IMR-90 (cell line): ENCODE data around the gene DPH3. TPM values are rescaled to one million over a fixed set of nuclear protein-coding genes. Genes with fewer than 3 reads are reported as not detected.

Experiments used
- ATAC-seq: fragments of 200-7000 bp; cut with Tn5 transposase; 2 replicates; pipeline ENCODE4 v1.9.1; 2020; ENCODE audit warnings: low read depth, mild to moderate bottlenecking, moderate library complexity
- BruUV-seq: library from RNA; stranded (reverse); fragments of 400-500 nt; replicated peaks from 2 replicates; lab custom pipeline; 2021; lab: Mats Ljungman, UMichigan
- CTCF ChIA-PET: fragments of 300-600 bp; formaldehyde crosslinking; extraction: SDS; loops from one replicate; lab custom pipeline; 2021; ENCODE audit warnings: antibody characterized with exemption; lab: Yijun Ruan, JAX
- POLR2A ChIA-PET: fragments of 300-600 bp; sonication (Branson Sonifier 250); formaldehyde crosslinking; loops from one replicate; lab custom pipeline; 2022; ENCODE audit warnings: antibody characterized with exemption; ENCODE audit not compliant: unreplicated experiment; lab: Charles Lee
- DNase-seq: peaks from one replicate; pipeline ENCODE4 v3.0.0; 2013
- H2AFZ ChIP-seq: replicated peaks from 2 replicates; pipeline ENCODE3; 2013; ENCODE audit warnings: low read length, mild to moderate bottlenecking; ENCODE audit not compliant: poor library complexity
- H2AK5ac ChIP-seq: 2 replicates; pipeline ENCODE4 v1.6.1; 2013; ENCODE audit warnings: low read depth, low read length, inconsistent platforms
- H2AK9ac ChIP-seq: replicated peaks from 2 replicates; pipeline ENCODE3; 2013; ENCODE audit warnings: mild to moderate bottlenecking, low read depth, low read length, moderate library complexity; ENCODE audit not compliant: poor library complexity
- H2BK120ac ChIP-seq: 2 replicates; pipeline ENCODE4 v1.6.1; 2013; ENCODE audit warnings: low read depth, low read length, inconsistent platforms
- H2BK15ac ChIP-seq: 3 replicates; pipeline ENCODE4 v1.6.1; 2013; ENCODE audit warnings: low read depth, low read length, inconsistent platforms
- H2BK20ac ChIP-seq: 2 replicates; pipeline ENCODE4 v1.6.1; 2013; ENCODE audit warnings: low read depth, mild to moderate bottlenecking, inconsistent platforms, low read length, moderate library complexity
- H2BK5ac ChIP-seq: 2 replicates; pipeline ENCODE4 v1.6.1; 2013; ENCODE audit warnings: mild to moderate bottlenecking, low read depth, low read length, inconsistent platforms; ENCODE audit not compliant: poor library complexity, severe bottlenecking
- H3K14ac ChIP-seq: replicated peaks from 2 replicates; pipeline ENCODE4 v1.6.1; 2013; ENCODE audit warnings: low read depth, low read length, inconsistent platforms
- H3K18ac ChIP-seq: 2 replicates; pipeline ENCODE4 v1.6.1; 2013; ENCODE audit warnings: low read depth, low read length, control low read depth
- H3K23ac ChIP-seq: 2 replicates; pipeline ENCODE4 v1.6.1; 2013; ENCODE audit warnings: low read depth, low read length, inconsistent platforms
- H3K27ac ChIP-seq: 2 replicates; pipeline ENCODE4 v1.5.1; 2013; ENCODE audit warnings: mild to moderate bottlenecking, control low read depth, low read length; ENCODE audit not compliant: insufficient read depth
- H3K27me3 ChIP-seq: 2 replicates; pipeline ENCODE4 v1.6.1; 2013; ENCODE audit warnings: low read length; ENCODE audit not compliant: control insufficient read depth, insufficient read depth
- H3K36me3 ChIP-seq: 2 replicates; pipeline ENCODE4 v1.6.1; 2013; ENCODE audit warnings: low read length, mixed read lengths; ENCODE audit not compliant: control insufficient read depth, insufficient read depth
- H3K4ac ChIP-seq: 2 replicates; pipeline ENCODE4 v1.6.1; 2013; ENCODE audit warnings: low read depth, low read length, inconsistent platforms
- H3K4me1 ChIP-seq: 2 replicates; pipeline ENCODE4 v1.6.1; 2013; ENCODE audit warnings: low read length, mixed read lengths; ENCODE audit not compliant: control insufficient read depth, insufficient read depth
- H3K4me2 ChIP-seq: 2 replicates; pipeline ENCODE4 v1.6.1; 2013; ENCODE audit warnings: low read depth, mild to moderate bottlenecking, control low read depth, low read length, moderate library complexity
- H3K4me3 ChIP-seq: 2 replicates; pipeline ENCODE4 v1.5.1; 2013; ENCODE audit warnings: low read depth, mild to moderate bottlenecking, control low read depth, low read length, moderate library complexity; ENCODE audit not compliant: insufficient read depth
- H3K56ac ChIP-seq: 2 replicates; pipeline ENCODE4 v1.6.1; 2013; ENCODE audit warnings: low read length, inconsistent platforms; ENCODE audit not compliant: insufficient read depth; ENCODE audit errors: extremely low read depth
- H3K79me1 ChIP-seq, 2 experiments: 2 replicates each; pipeline ENCODE4 v1.6.1; 2013; ENCODE audit warnings: low read length in 2 of 2, inconsistent platforms in 1 of 2, low read depth in 1 of 2
- H3K9ac ChIP-seq: 2 replicates; pipeline ENCODE4 v1.6.1; 2013; ENCODE audit warnings: low read depth, low read length, control low read depth
- H3K9me1 ChIP-seq: 2 replicates; pipeline ENCODE4 v1.6.1; 2013; ENCODE audit warnings: low read length, inconsistent platforms; ENCODE audit not compliant: insufficient read depth
- H3K9me3 ChIP-seq: 2 replicates; pipeline ENCODE4 v1.6.1; 2013; ENCODE audit warnings: low read length; ENCODE audit not compliant: control insufficient read depth, insufficient read depth
- H4K20me1 ChIP-seq: 2 replicates; pipeline ENCODE4 v1.6.1; 2013; ENCODE audit warnings: low read length, inconsistent platforms; ENCODE audit not compliant: insufficient read depth
- H4K5ac ChIP-seq: 2 replicates; pipeline ENCODE4 v1.6.1; 2013; ENCODE audit warnings: mild to moderate bottlenecking, low read depth, low read length, control low read depth
- H4K8ac ChIP-seq, 2 experiments: 2 replicates each; pipeline ENCODE4 v1.6.1; 2013; ENCODE audit warnings: low read depth in 2 of 2, low read length in 2 of 2, control low read depth in 1 of 2, inconsistent platforms in 1 of 2
- H4K91ac ChIP-seq: 2 replicates; pipeline ENCODE4 v1.6.1; 2013; ENCODE audit warnings: low read depth, low read length, inconsistent platforms; ENCODE audit not compliant: insufficient read depth
- BHLHE40 ChIP-seq: fragments of 150-350 bp; IDR thresholded peaks from 2 replicates; pipeline ENCODE4 v1.6.1; 2016; ENCODE audit warnings: mild to moderate bottlenecking, low read depth, low read length
- CEBPB ChIP-seq: IDR thresholded peaks from 2 replicates; pipeline ENCODE4 v1.6.1; 2012; ENCODE audit warnings: low read depth, low read length, improper control_type of control experiment
- CHD1 ChIP-seq: IDR thresholded peaks from 2 replicates; pipeline ENCODE4 v1.6.1; 2012; ENCODE audit warnings: low read depth, low read length, improper control_type of control experiment
- ELK1 ChIP-seq: fragments of 150-350 bp; IDR thresholded peaks from 2 replicates; pipeline ENCODE4 v1.6.1; 2016; ENCODE audit warnings: low read depth, mild to moderate bottlenecking, low read length, moderate library complexity, borderline replicate concordance
- FOS ChIP-seq: fragments of 150-350 bp; IDR thresholded peaks from 2 replicates; pipeline ENCODE4 v1.6.1; 2016; ENCODE audit warnings: low read depth, low read length
- MAFK ChIP-seq: IDR thresholded peaks from 2 replicates; pipeline ENCODE4 v1.6.1; 2012; ENCODE audit warnings: low read depth, low read length, improper control_type of control experiment
- MAZ ChIP-seq: IDR thresholded peaks from 2 replicates; pipeline ENCODE4 v1.6.1; 2012; ENCODE audit warnings: low read depth, mild to moderate bottlenecking, low read length, improper control_type of control experiment, moderate library complexity, borderline replicate concordance
- MXI1 ChIP-seq: IDR thresholded peaks from 2 replicates; pipeline ENCODE4 v1.6.1; 2012; ENCODE audit warnings: low read depth, mild to moderate bottlenecking, low read length, moderate library complexity, borderline replicate concordance
- NFE2L2 ChIP-seq: fragments of 150-350 bp; IDR thresholded peaks from 2 replicates; pipeline ENCODE4 v1.6.1; 2016; ENCODE audit warnings: low read depth, mild to moderate bottlenecking, low read length
- POLR2A ChIP-seq: IDR thresholded peaks from 2 replicates; pipeline ENCODE4 v1.6.1; 2012; ENCODE audit warnings: mild to moderate bottlenecking, low read depth, low read length
- RAD21 ChIP-seq: IDR thresholded peaks from 2 replicates; pipeline ENCODE4 v1.6.1; 2012; ENCODE audit warnings: low read length, improper control_type of control experiment
- RCOR1 ChIP-seq: IDR thresholded peaks from 2 replicates; pipeline ENCODE4 v1.6.1; 2012; ENCODE audit warnings: mild to moderate bottlenecking, low read length, improper control_type of control experiment; ENCODE audit not compliant: insufficient replicate concordance
- RFX5 ChIP-seq: IDR thresholded peaks from 2 replicates; pipeline ENCODE4 v1.8.0; 2012; ENCODE audit warnings: low read depth, mild to moderate bottlenecking, low read length, moderate library complexity
- SMC3 ChIP-seq: fragments of 150-350 bp; IDR thresholded peaks from 2 replicates; pipeline ENCODE4 v1.6.1; 2016; ENCODE audit warnings: low read depth, mild to moderate bottlenecking, antibody characterized with exemption, low read length, moderate library complexity
- WGBS, 2 experiments: methylation state at CpG; one replicate each; pipeline versions ENCODE4 v1.1.5 to v1.1.7; 2013; ENCODE audit warnings: missing lambda C conversion rate in 2 of 2; ENCODE audit not compliant: insufficient read length in 1 of 2; ENCODE audit errors: extremely low coverage in 2 of 2; 5-methylcytosine and 5-hydroxymethylcytosine counted together
- dilution Hi-C: fragments of 300-500 bp; cut with HindIII; formaldehyde crosslinking; loops from one replicate; pipeline ENCODE4 v1.14.3; 2018; ENCODE audit warnings: low sequenced_read_pairs; ENCODE audit not compliant: unreplicated experiment
- in situ Hi-C: fragments of 300-500 bp; cut with MboI; formaldehyde crosslinking; loops from 3 replicates; pipeline ENCODE4 v1.14.3; 2019; ENCODE audit warnings: low sequenced_read_pairs, inconsistent platforms, mixed read lengths
- intact Hi-C: fragments of 100-400 bp; cut with micrococcal nuclease; formaldehyde crosslinking; loops from 2 replicates; pipeline ENCODE4 v1.10.0; 2022
- polyA plus RNA-seq, 3 experiments: library from polyadenylated mRNA; depleted of rRNA; stranded (reverse); fragments of >200 nt; gene quantifications; 2 replicates each; pipeline ENCODE4 v1.2.3, GENCODE V29; 2012; ENCODE audit warnings: low replicate concordance in 1 of 3
- total RNA-seq: library from RNA; depleted of rRNA; stranded (reverse); fragments of >200 nt; gene quantifications from 2 replicates; pipeline ENCODE4 v1.2.3, GENCODE V29; 2012
- TF ChIP-seq, protein P1 (sequence below): fragments of 150-350 bp; IDR thresholded peaks from 2 replicates; pipeline ENCODE4 v1.6.1; 2017; ENCODE audit warnings: mild to moderate bottlenecking, antibody characterized with exemption, low read length, low read depth
- TF ChIP-seq, protein P2 (sequence below): conservative IDR thresholded peaks from 2 replicates; pipeline ENCODE4 v1.5.1; 2012; ENCODE audit warnings: mild to moderate bottlenecking, low read depth, low read length, improper control_type of control experiment

Gene DPH3
- total and polyA plus RNA-seq, 2 of the 4 experiments (the other 2 are of a cell fraction), result 12.9 to 32.1 TPM

- BruUV-seq, result no TSS peak
These were observed 14.9 kb downstream of the DPH3 start for GRCh38 chr3:16249886-16250285.

More at GRCh38 chr3:16249886-16250285, 14.9 kb downstream of the DPH3 start:
- H2AK9ac ChIP-seq, result no peak overlapping the region
- no peak for TF ChIP-seq CHD1
- TF ChIP-seq FOS, result no peak
- no peak for TF ChIP-seq POLR2A
- TF ChIP-seq NFE2L2, result no peak
- TF ChIP-seq, protein P1, sequence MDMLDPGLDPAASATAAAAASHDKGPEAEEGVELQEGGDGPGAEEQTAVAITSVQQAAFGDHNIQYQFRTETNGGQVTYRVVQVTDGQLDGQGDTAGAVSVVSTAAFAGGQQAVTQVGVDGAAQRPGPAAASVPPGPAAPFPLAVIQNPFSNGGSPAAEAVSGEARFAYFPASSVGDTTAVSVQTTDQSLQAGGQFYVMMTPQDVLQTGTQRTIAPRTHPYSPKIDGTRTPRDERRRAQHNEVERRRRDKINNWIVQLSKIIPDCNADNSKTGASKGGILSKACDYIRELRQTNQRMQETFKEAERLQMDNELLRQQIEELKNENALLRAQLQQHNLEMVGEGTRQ, result no peak
- no peak for TF ChIP-seq SMC3
- no peak for TF ChIP-seq MAFK
- TF ChIP-seq RAD21, result no peak
- no peak for TF ChIP-seq RFX5
- no peak for TF ChIP-seq BHLHE40
- no peak for TF ChIP-seq ELK1
- no peak for TF ChIP-seq MAZ
- TF ChIP-seq MXI1, result no peak
- TF ChIP-seq CEBPB, result no peak
- TF ChIP-seq RCOR1, result no peak
- TF ChIP-seq, protein P2, sequence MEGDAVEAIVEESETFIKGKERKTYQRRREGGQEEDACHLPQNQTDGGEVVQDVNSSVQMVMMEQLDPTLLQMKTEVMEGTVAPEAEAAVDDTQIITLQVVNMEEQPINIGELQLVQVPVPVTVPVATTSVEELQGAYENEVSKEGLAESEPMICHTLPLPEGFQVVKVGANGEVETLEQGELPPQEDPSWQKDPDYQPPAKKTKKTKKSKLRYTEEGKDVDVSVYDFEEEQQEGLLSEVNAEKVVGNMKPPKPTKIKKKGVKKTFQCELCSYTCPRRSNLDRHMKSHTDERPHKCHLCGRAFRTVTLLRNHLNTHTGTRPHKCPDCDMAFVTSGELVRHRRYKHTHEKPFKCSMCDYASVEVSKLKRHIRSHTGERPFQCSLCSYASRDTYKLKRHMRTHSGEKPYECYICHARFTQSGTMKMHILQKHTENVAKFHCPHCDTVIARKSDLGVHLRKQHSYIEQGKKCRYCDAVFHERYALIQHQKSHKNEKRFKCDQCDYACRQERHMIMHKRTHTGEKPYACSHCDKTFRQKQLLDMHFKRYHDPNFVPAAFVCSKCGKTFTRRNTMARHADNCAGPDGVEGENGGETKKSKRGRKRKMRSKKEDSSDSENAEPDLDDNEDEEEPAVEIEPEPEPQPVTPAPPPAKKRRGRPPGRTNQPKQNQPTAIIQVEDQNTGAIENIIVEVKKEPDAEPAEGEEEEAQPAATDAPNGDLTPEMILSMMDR, result no peak
- H3K18ac ChIP-seq, result no peak overlapping the region
- no peaks in the 10 kb centered on the region for H3K79me1 ChIP-seq
- H2AFZ ChIP-seq, result no peak overlapping the region
- intact Hi-C loops (loop anchor here (10.0 kb wide), 1 partner anchor 615 kb away; no protein-coding TSS in a partner anchor), in situ Hi-C loops (loop anchor here (5.0 to 25.0 kb wide), 2 partner anchors 428 to 613 kb away; no protein-coding TSS in a partner anchor), dilution Hi-C loops (no loop called here)
- no peaks in the 10 kb centered on the region for H3K27me3 ChIP-seq
- H3K56ac ChIP-seq, result no peak overlapping the region
- H2AK5ac ChIP-seq, result no peak overlapping the region
- peaks cover 4% of the 10 kb centered on the region; the same call in 1 of the 2 replicates for H3K9me1 ChIP-seq
- no peak overlapping the region for H2BK5ac ChIP-seq
- no peaks in the 10 kb centered on the region for H3K36me3 ChIP-seq
- no peak overlapping the region for H2BK20ac ChIP-seq
- no peak overlapping the region for H3K4ac ChIP-seq
- no peak overlapping the region for H3K14ac ChIP-seq
- H3K4me3 ChIP-seq, result no peak overlapping the region
- POLR2A ChIA-PET, result no interaction called here
- CTCF ChIA-PET, result no interaction called here
- no peak overlapping the region for H4K8ac ChIP-seq
- ATAC-seq, result no peak
- H3K9ac ChIP-seq, result no peak overlapping the region
- no peak overlapping the region for H3K23ac ChIP-seq
- H4K91ac ChIP-seq, result no peak overlapping the region
- WGBS, 2 experiments, result no CpG with 5 or more reads among the region's 3 CpGs
- H3K27ac ChIP-seq, result no peak overlapping the region
- H2BK15ac ChIP-seq, result no peak overlapping the region
- H4K20me1 ChIP-seq, result no peaks in the 10 kb centered on the region
- H3K4me2 ChIP-seq, result no peak overlapping the region
- no peak for DNase-seq
- no peak overlapping the region for H4K5ac ChIP-seq
- no peaks in the 10 kb centered on the region for H3K9me3 ChIP-seq
- no peak overlapping the region for H2BK120ac ChIP-seq
- peaks cover under 1% of the 10 kb centered on the region; the same call in 1 of the 2 replicates for H3K4me1 ChIP-seq
